HG03469 (cell line): ENCODE data around the gene RIMBP2.

ENCODE experiments used
- ATAC-seq: cut with Tn5 transposase; IDR thresholded peaks from one replicate; pipeline ENCODE4 v1.9.1; 2021; ENCODE audit warnings: mild to moderate bottlenecking, moderate library complexity, moderate number of reproducible peaks; ENCODE audit not compliant: unreplicated experiment

The RIMBP2 gene

GRCh38 chr12:130555221-130555620 is 160.9 kb downstream of the RIMBP2 start:
- no peak for ATAC-seq

DNA sequence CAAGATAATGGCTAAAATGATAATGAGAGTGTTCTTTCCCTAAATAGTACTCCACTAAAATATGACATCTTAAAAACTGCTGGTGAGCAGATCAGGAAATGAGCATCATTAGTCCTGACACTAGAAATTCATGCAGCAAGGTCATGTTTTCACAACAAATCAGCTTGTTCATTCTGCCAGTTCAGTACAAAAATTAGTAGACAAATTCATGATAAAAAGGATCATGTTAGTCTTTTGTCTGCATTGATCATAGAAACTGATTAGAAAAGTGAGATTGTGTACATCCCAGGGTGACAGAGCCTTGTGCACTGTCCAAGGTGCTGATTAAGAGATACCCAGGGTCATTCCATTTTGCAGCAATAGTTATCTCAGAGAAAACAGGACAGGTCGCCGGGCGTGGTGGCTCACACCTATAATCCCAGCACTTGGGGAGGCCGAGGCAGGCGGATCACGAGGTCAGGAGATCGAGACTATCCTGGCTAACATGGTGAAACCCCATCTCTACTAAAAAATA is 163.6 kb downstream of the RIMBP2 start:
- no peak for ATAC-seq

- ATAC-seq = no peak
Measured at GRCh38 chr12:130549361-130549760, 166.7 kb downstream of the RIMBP2 start.

DNA sequence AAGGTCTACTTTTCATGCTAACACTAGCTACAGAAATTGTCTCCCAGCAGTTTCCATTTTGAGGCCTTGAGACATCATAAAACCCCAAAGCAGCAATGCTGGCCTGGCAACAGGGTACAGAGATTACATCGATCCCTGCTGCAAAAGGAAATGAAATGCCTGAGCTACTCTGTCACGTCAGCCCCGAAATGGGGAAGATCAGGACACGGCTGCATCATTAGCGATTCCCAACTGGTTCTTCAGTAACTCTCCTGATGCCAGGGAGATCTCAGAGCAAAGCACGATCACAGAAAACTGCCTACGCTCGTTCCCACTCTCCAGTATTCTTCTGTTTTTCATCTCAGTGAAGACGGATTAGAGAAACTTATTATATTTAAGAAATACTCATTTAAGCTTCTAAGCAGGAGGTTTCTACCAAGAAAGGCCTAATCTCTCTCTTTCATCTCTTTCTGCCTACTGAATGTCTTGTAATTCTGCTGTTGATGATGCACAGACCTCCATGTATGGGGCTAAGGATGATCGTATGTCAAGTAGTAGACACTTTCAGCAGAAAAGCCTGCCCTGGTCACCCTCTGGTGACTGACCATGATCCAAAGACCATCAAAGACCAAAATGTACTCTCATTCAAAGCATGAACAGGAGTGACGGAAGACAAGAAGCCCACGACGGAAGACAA is 168.5 kb downstream of the RIMBP2 start:
- ATAC-seq = no peak

GRCh38 chr12:130546494-130546893 is 169.6 kb downstream of the RIMBP2 start:
- ATAC-seq = no peak

DNA sequence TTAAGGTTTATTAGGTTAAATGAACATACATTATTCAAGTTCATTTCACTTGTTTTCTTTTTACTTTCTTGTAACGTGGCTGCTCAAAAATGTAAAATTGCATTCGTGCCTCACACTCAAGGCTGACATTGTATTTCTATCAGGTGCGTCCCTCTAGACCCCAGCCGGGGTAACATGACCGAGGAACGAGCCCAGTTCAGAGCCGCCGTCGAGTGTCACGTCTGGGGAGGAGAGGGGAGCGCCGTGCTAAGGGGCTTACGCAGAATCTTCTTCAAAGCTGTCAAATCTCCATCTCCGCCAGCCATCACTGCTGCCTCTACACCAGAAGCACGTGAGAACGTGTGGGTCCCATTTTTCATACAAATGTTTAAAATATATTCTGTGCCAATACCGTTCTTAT is 170.6 kb downstream of the RIMBP2 start:
- ATAC-seq = no peak

- ATAC-seq = no peak
Measured at GRCh38 chr12:130540376-130540775, 175.7 kb downstream of the RIMBP2 start.

GRCh38 chr12:130538343-130539095 is 177.6 kb downstream of the RIMBP2 start:
- ATAC-seq = no peak

DNA sequence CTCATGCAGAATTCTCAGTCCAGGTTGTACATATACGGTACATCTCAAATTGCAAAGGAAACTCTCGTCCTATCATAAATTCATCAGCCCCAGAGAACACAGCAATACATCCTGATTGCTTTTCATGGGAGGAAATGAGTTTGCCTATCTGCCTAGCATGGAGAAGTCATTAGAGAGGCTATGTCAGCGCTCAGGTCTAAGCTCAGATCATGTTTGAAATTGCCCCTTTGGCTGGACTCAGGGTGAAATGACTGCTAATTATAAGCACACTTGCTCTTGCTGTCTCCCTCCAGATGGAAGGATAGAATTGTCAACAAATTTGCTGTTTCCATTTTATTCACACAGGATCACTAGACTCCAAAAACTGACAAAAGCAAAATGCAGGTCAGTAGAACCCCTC is 178.4 kb downstream of the RIMBP2 start:
- ATAC-seq = no peak

DNA sequence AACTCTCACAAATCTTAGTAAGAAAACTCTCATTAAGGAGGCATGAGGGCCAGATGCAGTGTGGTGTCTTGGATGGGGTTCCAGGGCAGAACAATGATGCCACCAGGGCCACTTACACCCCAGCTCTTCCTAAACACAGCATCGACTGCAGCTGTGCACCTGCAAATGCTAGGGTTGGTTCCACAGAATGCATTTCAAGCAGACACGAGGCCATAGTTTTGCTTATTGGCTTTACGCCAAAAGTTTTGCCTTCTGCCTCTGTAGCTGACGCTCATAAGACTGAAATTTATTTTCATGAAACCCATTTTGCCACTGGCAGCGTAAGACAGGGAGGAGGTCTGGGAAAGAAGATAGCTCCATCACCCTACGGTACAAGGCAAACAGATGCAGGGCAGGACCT is 179.0 kb downstream of the RIMBP2 start:
- no peak for ATAC-seq

GRCh38 chr12:130530429-130530828 is 185.7 kb downstream of the RIMBP2 start:
- no peak for ATAC-seq

DNA sequence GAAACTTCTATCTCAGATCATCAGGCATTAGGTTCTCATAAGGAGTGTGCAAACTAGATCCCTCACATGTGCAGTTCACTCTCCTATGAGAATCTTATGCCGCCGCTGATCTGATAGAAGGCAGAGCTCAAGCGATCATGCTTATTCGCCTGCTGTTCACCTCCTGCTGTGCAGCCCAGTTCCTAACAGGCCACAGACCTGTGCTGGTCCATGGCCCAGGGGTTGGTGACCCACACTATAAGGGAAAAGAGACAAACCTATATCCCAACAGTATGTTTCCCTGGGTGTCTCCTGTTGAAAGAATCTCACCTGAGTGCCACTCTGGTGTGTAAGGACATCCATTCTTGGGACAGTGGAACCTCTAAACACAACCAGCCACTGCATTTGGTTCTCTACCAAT is 186.3 kb downstream of the RIMBP2 start:
- no peak for ATAC-seq

DNA sequence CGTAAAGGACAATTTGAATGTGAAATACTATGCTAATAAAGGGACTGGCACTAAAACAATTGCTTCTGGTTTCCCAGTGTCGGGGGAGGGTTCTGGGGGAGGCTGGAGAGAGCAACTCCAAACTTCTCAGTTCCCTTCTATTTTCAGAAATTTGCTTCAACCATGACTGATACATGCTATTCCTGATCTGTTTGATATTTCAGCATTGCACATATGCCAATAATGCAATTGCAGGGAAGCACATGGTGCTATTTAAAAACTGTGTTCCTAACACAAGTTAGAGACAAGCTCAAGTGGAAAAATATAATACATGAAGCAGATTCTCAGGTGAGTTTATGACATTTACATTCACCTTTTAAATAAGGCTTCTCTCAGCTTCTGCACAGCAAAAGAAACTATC is 188.9 kb downstream of the RIMBP2 start:
- ATAC-seq = no peak

DNA sequence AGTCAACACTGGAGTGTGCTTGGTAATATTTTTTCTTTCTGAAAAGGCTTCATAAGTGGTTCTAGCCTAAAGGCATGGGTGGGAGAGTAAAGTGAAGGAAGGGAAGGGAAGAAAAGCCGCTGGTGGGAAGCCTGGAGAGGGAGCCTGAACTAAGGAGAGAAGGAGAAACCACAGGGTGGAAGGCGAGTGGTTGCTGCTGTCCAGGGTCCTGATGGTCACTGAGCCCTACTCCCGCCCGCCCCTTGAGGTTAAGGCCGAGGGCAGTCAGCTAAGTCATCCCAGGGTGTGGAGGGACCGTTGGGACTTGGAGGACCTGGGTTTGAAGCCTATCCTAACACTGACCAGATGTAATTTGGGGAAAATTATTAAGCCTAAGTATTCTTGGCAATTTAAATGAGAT is 189.3 kb downstream of the RIMBP2 start:
- ATAC-seq = no peak

- ATAC-seq = no peak
Measured at GRCh38 chr12:130525384-130526172, 190.5 kb downstream of the RIMBP2 start.

- no peak for ATAC-seq
Measured at GRCh38 chr12:130524759-130525158, 191.3 kb downstream of the RIMBP2 start.

DNA sequence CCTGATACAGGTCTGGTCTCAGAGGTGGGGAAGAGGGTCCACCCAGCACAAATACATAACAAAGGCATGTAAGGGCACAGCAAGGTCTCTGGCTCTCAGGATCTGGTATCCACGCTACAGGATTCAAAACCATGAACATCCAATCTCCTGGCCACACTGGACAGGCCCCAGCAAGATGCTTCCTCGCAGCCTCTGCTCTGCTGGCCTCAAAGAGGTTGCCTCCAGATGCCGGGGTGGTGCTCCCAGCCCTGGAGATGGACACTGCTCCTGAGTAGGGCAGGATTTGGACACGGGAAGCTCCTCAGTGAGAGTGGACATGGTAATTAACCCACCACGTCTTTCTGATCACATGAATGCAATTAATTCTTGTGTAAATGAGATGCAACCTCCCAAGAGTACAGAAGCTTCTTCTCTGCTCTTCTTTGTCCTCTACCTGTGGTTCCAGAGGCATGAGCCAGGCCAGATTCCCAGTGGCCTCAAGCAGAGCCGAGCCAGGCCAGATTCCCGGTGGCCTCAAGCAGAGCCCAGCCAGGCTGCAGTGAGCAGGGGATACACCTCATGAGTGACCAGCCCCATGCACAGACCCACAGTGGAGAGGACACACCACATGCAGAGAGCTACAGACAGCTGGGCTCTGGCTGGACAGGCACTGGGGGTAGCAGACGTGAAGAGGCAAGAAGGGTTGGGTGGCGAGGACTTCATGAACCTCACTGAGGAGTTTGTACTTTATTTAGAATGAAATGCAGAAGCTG is 192.1 kb downstream of the RIMBP2 start:
- ATAC-seq = no peak

- ATAC-seq = no peak
Measured at GRCh38 chr12:130523208-130523607, 192.9 kb downstream of the RIMBP2 start.

DNA sequence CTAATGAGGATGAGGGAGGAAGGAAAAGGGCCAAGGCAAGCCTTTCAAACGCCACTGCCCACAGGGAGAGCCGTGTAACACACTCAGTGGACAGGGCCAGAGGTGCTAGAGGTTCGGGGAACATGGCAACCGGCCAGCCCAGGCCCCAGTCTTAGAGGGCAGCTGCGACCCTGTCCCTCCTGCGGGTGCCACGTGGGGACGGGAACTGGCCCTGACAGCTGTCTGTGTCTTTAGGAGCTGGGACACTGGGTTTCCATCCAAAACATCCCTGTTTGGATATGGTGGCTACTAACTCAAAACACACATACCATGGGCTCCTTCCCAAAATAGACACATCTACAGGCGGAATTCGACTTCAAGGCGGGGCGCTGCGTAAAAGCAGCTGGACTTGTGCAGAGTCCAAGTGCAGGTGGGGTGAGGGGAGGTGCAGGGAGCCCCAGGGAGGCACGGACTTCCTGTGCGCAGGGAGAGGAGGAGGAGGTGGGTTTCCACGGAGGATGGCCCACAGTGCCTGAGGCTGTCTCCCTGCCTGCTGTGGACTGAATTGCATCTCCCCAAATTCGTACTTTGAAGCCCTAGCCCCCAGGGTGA is 193.8 kb downstream of the RIMBP2 start:
- ATAC-seq = no peak

DNA sequence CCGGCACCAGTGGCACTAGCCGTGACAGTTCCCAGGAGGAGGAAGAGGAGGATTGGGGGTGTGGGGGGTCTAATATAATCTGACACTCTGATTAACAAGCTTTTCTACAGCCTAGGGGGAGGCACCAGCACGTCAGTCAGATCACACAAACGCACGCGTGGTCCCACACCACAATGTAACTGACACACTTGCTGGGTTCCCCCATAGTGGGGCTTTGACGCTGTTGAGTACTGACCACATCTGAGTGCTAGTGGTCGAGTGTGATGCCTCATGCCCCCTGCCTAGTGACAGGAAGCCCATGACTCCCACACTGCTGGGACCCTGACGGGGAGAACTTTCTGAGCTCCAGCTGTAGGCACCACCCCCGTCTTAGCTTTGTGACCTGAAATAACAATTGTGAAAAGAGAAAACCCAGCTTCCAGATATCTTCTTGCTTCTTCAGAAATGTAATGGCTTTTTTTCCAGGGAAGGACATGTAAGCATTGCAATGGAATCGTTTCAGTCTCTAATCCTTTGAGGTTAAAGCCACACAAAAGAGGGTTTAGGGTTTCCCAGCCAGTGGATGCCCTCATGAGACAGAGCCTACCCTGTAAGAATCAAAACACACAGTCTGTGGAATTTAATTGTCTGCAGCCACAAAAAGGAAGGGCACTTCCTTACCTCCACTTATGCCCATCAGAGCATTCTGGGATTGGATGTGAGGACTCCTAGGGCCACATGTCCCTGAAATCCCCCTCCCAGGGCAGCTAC is 194.5 kb downstream of the RIMBP2 start:
- ATAC-seq = no peak
